Loucy (cell line): ENCODE data around the gene PAFAH1B1.

Experiments
- CTCF ChIP-seq: fragments of 200-600 bp; sonication (generic); conservative IDR thresholded peaks from 2 replicates; pipeline ENCODE4 v1.5.1; 2014; ENCODE audit warnings: mild to moderate bottlenecking, antibody characterized with exemption, low read length
- EZH2phosphoT487 ChIP-seq: fragments of 200-600 bp; IDR thresholded peaks from 2 replicates; pipeline ENCODE4 v1.6.1; 2018; ENCODE audit warnings: antibody characterized with exemption, mild to moderate bottlenecking, moderate library complexity, borderline replicate concordance

GRCh38 chr17:2602597-2603017 lies 9.2 kb downstream of the PAFAH1B1 start:
- TF ChIP-seq CTCF (no peak), EZH2phosphoT487 (no peak)
